GM18867 (cell line): ENCODE data around the gene APOBR.
"Not testable (repeated sequence)": the region's sequence is repeated elsewhere in the genome, so short reads cannot be mapped to it uniquely, and the experiment has no call there.

ENCODE experiments used
- ATAC-seq: cut with Tn5 transposase; IDR thresholded peaks from one replicate; pipeline ENCODE4 v1.9.1; 2021; ENCODE audit warnings: mild to moderate bottlenecking, moderate library complexity; ENCODE audit not compliant: unreplicated experiment

Gene APOBR

GRCh38 chr16:28498666-28499381 is 4.4 kb downstream of the APOBR start:
- ATAC-seq, result no peak

- no peak for ATAC-seq
Measured at GRCh38 chr16:28499854-28500253, 5.4 kb downstream of the APOBR start.

GRCh38 chr16:28500476-28501180 is 6.2 kb downstream of the APOBR start:
- ATAC-seq, result not testable (repeated sequence)

- no peak for ATAC-seq
Measured at GRCh38 chr16:28501258-28502232, 7.1 kb downstream of the APOBR start.

- ATAC-seq, result no peak
Measured at GRCh38 chr16:28502290-28502689, 7.8 kb downstream of the APOBR start.

GRCh38 chr16:28503470-28504259 is 9.2 kb downstream of the APOBR start:
- no peak for ATAC-seq

- ATAC-seq, result no peak
Measured at GRCh38 chr16:28504707-28505404, 10.4 kb downstream of the APOBR start.

GRCh38 chr16:28505489-28506137 is 11.2 kb downstream of the APOBR start:
- no peak for ATAC-seq

GRCh38 chr16:28511031-28511430 is 16.6 kb downstream of the APOBR start:
- ATAC-seq, result no peak

GRCh38 chr16:28511801-28512789 is 17.7 kb downstream of the APOBR start:
- no peak for ATAC-seq

GRCh38 chr16:28513484-28514181 is 19.2 kb downstream of the APOBR start:
- no peak for ATAC-seq

- ATAC-seq, result no peak
Measured at GRCh38 chr16:28514246-28514645, 19.8 kb downstream of the APOBR start.

- no peak for ATAC-seq
Measured at GRCh38 chr16:28520672-28521071, 26.2 kb downstream of the APOBR start.

GRCh38 chr16:28521436-28521835 is 27.0 kb downstream of the APOBR start:
- no peak for ATAC-seq

- no peak for ATAC-seq
Measured at GRCh38 chr16:28522792-28523191, 28.3 kb downstream of the APOBR start.

GRCh38 chr16:28524681-28525171 is 30.3 kb downstream of the APOBR start:
- no peak for ATAC-seq
